DND-41 (cell line): ENCODE results near the gene SPRR1B.

Experiments
- CTCF ChIP-seq: IDR thresholded peaks from 2 replicates; pipeline ENCODE4 v1.5.1; 2012; ENCODE audit warnings: borderline replicate concordance, low read length, moderate library complexity, mild to moderate bottlenecking; ENCODE audit not compliant: poor library complexity, severe bottlenecking; ENCODE audit errors: extremely low read depth
- EZH2 ChIP-seq: IDR thresholded peaks from 3 replicates; pipeline ENCODE4 v1.6.1; 2012; ENCODE audit warnings: borderline replicate concordance, low read depth, mild to moderate bottlenecking, moderate library complexity, low read length, inconsistent platforms; ENCODE audit not compliant: severe bottlenecking

- no peak for TF ChIP-seq CTCF
- no peak for TF ChIP-seq EZH2
Observed at GRCh38 chr1:152999818-153000217, 31.2 kb upstream of the SPRR1B start.
